A549 (cell line): ENCODE results near the gene ZNF768. TPM values are rescaled to one million over a fixed set of nuclear protein-coding genes. Genes with fewer than 3 reads are reported as not detected.

Experiments used
- CBX2 ChIP-seq: fragments of 200-600 bp; sonication (generic); IDR thresholded peaks from 2 replicates; pipeline ENCODE4 v1.6.1; 2016; ENCODE audit warnings: low read depth, mild to moderate bottlenecking, borderline replicate concordance
- CHD2 ChIP-seq: fragments of 150-350 bp; IDR thresholded peaks from 2 replicates; pipeline ENCODE4 v1.6.1; 2014; ENCODE audit warnings: low read length; ENCODE audit not compliant: partially characterized antibody
- CHD4 ChIP-seq: fragments of 200-600 bp; sonication (generic); IDR thresholded peaks from 2 replicates; pipeline ENCODE4 v1.6.1; 2016; ENCODE audit warnings: antibody characterized with exemption, mild to moderate bottlenecking, borderline replicate concordance
- EHMT2 ChIP-seq: fragments of 200-600 bp; sonication (generic); IDR thresholded peaks from 2 replicates; pipeline ENCODE4 v1.6.1; 2016; ENCODE audit warnings: antibody characterized with exemption, low read depth, mild to moderate bottlenecking, moderate library complexity
- GATA3 ChIP-seq: IDR thresholded peaks from 2 replicates; pipeline ENCODE4 v1.6.1; 2012; ENCODE audit warnings: borderline replicate concordance
- HDAC2 ChIP-seq: fragments of 200-600 bp; sonication (generic); IDR thresholded peaks from 2 replicates; pipeline ENCODE4 v1.6.1; 2016
- HOXB13 ChIP-seq: fragments of 250-450 bp; sonication (Bioruptor Pico); IDR thresholded peaks from 2 replicates; pipeline ENCODE4 v1.5.0; 2020; ENCODE audit warnings: low read depth, mild to moderate bottlenecking, moderate library complexity
- JUN ChIP-seq, 2 experiments: fragments of >200 bp; sonication (Bioruptor Twin); formaldehyde crosslinking; IDR thresholded peaks; 2 replicates in 1 of 2; 3 replicates in 1 of 2; pipeline ENCODE4 v1.6.1; 2016 to 2017
- KDM1A ChIP-seq: fragments of 200-600 bp; sonication (generic); IDR thresholded peaks from 2 replicates; pipeline ENCODE4 v1.6.1; 2016; ENCODE audit warnings: low read depth, mild to moderate bottlenecking
- KDM5A ChIP-seq: fragments of 200-600 bp; sonication (generic); IDR thresholded peaks from 2 replicates; pipeline ENCODE4 v1.6.1; 2016; ENCODE audit warnings: antibody characterized with exemption, mild to moderate bottlenecking
- MAFK ChIP-seq: fragments of 450-650 bp; IDR thresholded peaks from 2 replicates; pipeline ENCODE4 v1.6.1; 2014; ENCODE audit not compliant: partially characterized antibody
- MAZ ChIP-seq: fragments of 150-350 bp; IDR thresholded peaks from 2 replicates; pipeline ENCODE4 v1.6.1; 2014; ENCODE audit warnings: antibody characterized with exemption, low read depth, low read length, borderline replicate concordance
- MYC ChIP-seq: IDR thresholded peaks from 2 replicates; pipeline ENCODE4 v1.6.1; 2012; ENCODE audit warnings: mild to moderate bottlenecking, inconsistent platforms, low read length, improper control_type of control experiment, borderline replicate concordance
- NFE2L2 ChIP-seq: fragments of 150-350 bp; conservative IDR thresholded peaks from 2 replicates; pipeline ENCODE4 v1.6.1; 2014; ENCODE audit warnings: low read length
- NR3C1 ChIP-seq: fragments of >200 bp; sonication (Bioruptor Twin); formaldehyde crosslinking; IDR thresholded peaks from 3 replicates; pipeline ENCODE4 v1.6.1; 2017
- PHF8 ChIP-seq: fragments of 200-600 bp; sonication (generic); IDR thresholded peaks from 2 replicates; pipeline ENCODE4 v1.6.1; 2016; ENCODE audit warnings: low read depth, mild to moderate bottlenecking, antibody characterized with exemption, moderate library complexity, borderline replicate concordance
- POLR2AphosphoS2 ChIP-seq: conservative IDR thresholded peaks from 2 replicates; pipeline ENCODE4 v1.6.1; 2012; ENCODE audit warnings: low read length, improper control_type of control experiment, inconsistent platforms
- RARB ChIP-seq: fragments of 250-450 bp; sonication (Bioruptor Pico); IDR thresholded peaks from 2 replicates; pipeline ENCODE4 v1.8.0; 2021; ENCODE audit warnings: mild to moderate bottlenecking, moderate library complexity
- RFX5 ChIP-seq: fragments of 450-650 bp; IDR thresholded peaks from 2 replicates; pipeline ENCODE4 v1.7.1; 2014; ENCODE audit warnings: antibody characterized with exemption, mild to moderate bottlenecking, moderate library complexity
- SMC3 ChIP-seq: fragments of >200 bp; sonication (Bioruptor Twin); formaldehyde crosslinking; IDR thresholded peaks from 3 replicates; pipeline ENCODE4 v1.6.1; 2018; ENCODE audit warnings: inconsistent platforms
- TFCP2L1 ChIP-seq: fragments of 250-450 bp; sonication (Bioruptor Pico); IDR thresholded peaks from 2 replicates; pipeline ENCODE4 v1.5.0; 2021; ENCODE audit warnings: mild to moderate bottlenecking
- ZC3H11A ChIP-seq: fragments of 450-650 bp; IDR thresholded peaks from 2 replicates; pipeline ENCODE4 v1.6.1; 2014; ENCODE audit warnings: antibody characterized with exemption, mild to moderate bottlenecking
- ZFP36 ChIP-seq: fragments of 450-650 bp; IDR thresholded peaks from 2 replicates; pipeline ENCODE4 v1.6.1; 2014; ENCODE audit warnings: borderline replicate concordance; ENCODE audit not compliant: partially characterized antibody
- ZSCAN20 ChIP-seq: fragments of 250-450 bp; sonication (Bioruptor Pico); IDR thresholded peaks from 2 replicates; pipeline ENCODE4 v1.8.0; 2022; ENCODE audit warnings: mild to moderate bottlenecking, moderate library complexity
- polyA plus RNA-seq, 4 experiments: library from polyadenylated mRNA; depleted of rRNA in 3 of 4; stranded (reverse); fragments of >200 nt; fragmentation: RNase III in 1 of 4; extraction: RNeasy Plus Mini Kit Qiagen cat#74134 plus additional on column Dnase treatment in 1 of 4; gene quantifications; 2 replicates in 3 of 4; 3 replicates in 1 of 4; pipeline ENCODE4 v1.2.3, GENCODE V29; 2011 to 2017
- TF ChIP-seq, protein P1 (sequence below): fragments of 250-450 bp; sonication (Bioruptor Pico); IDR thresholded peaks from 2 replicates; pipeline ENCODE4 v1.5.0; 2021; ENCODE audit warnings: mild to moderate bottlenecking, moderate library complexity, borderline replicate concordance
- TF ChIP-seq, protein P2 (sequence below): fragments of 450-650 bp; IDR thresholded peaks from 2 replicates; pipeline ENCODE4 v1.6.1; 2014; ENCODE audit warnings: antibody characterized with exemption
- TF ChIP-seq, protein P3 (sequence below): fragments of 200-600 bp; sonication (generic); IDR thresholded peaks from 2 replicates; pipeline ENCODE4 v1.6.1; 2016; ENCODE audit warnings: antibody characterized with exemption, mild to moderate bottlenecking, moderate library complexity
- TF ChIP-seq, protein P4 (sequence below): IDR thresholded peaks from 2 replicates; pipeline ENCODE4 v1.6.1; 2012
- TF ChIP-seq, protein P5 (sequence below): fragments of 150-350 bp; IDR thresholded peaks from 2 replicates; pipeline ENCODE4 v1.6.1; 2014; ENCODE audit warnings: low read depth, mild to moderate bottlenecking, low read length
- TF ChIP-seq, protein P6 (sequence below): fragments of >200 bp; sonication (Bioruptor Twin); formaldehyde crosslinking; IDR thresholded peaks from 3 replicates; pipeline ENCODE4 v1.6.1; 2016
- TF ChIP-seq, protein P7 (sequence below): fragments of 250-450 bp; sonication (Bioruptor Pico); IDR thresholded peaks from 2 replicates; pipeline ENCODE4 v1.5.0; 2020; ENCODE audit warnings: low read depth, mild to moderate bottlenecking, moderate library complexity

Gene ZNF768
- polyA plus RNA-seq, 2 of the 4 experiments (the other 2 are of a cell fraction): 17.0 to 33.6 TPM

DNA sequence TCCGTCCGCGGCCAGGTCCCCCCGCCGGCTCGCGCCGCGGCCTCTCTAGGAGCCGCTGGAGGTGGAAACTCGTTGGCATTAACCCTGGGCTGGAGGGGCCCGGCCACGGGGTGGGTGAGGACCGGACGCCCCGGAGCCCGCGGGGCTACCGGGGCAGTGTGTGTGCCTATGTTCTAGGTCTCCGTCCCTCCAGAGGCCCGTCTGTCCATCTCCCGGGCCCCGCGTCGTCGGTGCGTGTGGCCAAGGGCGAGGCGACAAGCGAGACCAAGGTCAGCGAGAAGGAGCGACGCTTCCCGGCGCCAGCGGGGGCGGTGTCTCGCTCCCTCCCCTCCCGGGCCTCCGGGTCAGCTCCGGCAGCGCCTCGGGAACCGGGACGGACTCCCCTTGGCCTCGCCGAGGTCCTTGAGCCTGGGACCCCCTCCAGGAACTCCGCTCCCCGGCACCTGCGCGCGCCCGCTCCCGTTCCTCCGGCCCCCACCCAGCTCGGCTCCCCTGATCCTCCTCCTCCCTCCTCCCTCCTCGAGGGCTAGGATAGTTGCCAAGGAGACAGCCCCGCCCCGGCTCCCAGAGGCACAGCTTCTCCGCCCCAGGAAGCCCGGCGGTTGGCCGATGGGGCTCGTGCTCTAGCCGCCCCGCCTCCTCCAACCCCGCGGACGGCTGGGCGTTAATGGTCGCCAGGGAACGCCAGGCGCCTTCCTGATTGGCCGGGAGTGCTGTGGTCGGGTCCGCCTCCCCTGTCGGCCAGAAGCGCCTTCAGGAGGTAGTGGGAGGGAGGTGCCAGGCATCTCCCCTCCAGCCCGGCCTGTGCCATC lies 663 bp upstream of the ZNF768 start (continued):
- TF ChIP-seq RFX5 (no peak), ZC3H11A (no peak), KDM5A (no peak), POLR2AphosphoS2 (no peak), NFE2L2 (no peak), KDM1A (no peak), NR3C1 (no peak), ZFP36 (no peak), RARB (CRISPR knock-in tag) (no peak; the same call in 1 of the 2 replicates), JUN (IDR thresholded peaks at IDR 0.05) (peak; percentile 80; a peak in 3 of 5 replicates), CBX2 (no peak), SMC3 (no peak), HOXB13 (CRISPR knock-in tag) (no peak), MYC (no peak; the same call in 1 of the 2 replicates), PHF8 (peak; percentile 92), MAZ (peak; percentile 43; the same call in 1 of the 2 replicates), EHMT2 (no peak), GATA3 (peak; percentile 23; the same call in 1 of the 2 replicates), MAFK (no peak), TFCP2L1 (peak; percentile 55; the same call in 1 of the 2 replicates), CHD4 (no peak), CHD2 (no peak), ZSCAN20 (CRISPR knock-in tag) (no peak), HDAC2 (no peak)
- TF ChIP-seq, protein P1, sequence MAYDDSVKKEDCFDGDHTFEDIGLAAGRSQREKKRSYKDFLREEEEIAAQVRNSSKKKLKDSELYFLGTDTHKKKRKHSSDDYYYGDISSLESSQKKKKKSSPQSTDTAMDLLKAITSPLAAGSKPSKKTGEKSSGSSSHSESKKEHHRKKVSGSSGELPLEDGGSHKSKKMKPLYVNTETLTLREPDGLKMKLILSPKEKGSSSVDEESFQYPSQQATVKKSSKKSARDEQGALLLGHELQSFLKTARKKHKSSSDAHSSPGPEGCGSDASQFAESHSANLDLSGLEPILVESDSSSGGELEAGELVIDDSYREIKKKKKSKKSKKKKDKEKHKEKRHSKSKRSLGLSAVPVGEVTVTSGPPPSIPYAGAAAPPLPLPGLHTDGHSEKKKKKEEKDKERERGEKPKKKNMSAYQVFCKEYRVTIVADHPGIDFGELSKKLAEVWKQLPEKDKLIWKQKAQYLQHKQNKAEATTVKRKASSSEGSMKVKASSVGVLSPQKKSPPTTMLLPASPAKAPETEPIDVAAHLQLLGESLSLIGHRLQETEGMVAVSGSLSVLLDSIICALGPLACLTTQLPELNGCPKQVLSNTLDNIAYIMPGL (CRISPR knock-in tag): 0 out of 2 replicates have a peak, but pooled peaks have one; percentile 48
- TF ChIP-seq, protein P2, sequence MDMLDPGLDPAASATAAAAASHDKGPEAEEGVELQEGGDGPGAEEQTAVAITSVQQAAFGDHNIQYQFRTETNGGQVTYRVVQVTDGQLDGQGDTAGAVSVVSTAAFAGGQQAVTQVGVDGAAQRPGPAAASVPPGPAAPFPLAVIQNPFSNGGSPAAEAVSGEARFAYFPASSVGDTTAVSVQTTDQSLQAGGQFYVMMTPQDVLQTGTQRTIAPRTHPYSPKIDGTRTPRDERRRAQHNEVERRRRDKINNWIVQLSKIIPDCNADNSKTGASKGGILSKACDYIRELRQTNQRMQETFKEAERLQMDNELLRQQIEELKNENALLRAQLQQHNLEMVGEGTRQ: peak; percentile 56
- TF ChIP-seq, protein P3, sequence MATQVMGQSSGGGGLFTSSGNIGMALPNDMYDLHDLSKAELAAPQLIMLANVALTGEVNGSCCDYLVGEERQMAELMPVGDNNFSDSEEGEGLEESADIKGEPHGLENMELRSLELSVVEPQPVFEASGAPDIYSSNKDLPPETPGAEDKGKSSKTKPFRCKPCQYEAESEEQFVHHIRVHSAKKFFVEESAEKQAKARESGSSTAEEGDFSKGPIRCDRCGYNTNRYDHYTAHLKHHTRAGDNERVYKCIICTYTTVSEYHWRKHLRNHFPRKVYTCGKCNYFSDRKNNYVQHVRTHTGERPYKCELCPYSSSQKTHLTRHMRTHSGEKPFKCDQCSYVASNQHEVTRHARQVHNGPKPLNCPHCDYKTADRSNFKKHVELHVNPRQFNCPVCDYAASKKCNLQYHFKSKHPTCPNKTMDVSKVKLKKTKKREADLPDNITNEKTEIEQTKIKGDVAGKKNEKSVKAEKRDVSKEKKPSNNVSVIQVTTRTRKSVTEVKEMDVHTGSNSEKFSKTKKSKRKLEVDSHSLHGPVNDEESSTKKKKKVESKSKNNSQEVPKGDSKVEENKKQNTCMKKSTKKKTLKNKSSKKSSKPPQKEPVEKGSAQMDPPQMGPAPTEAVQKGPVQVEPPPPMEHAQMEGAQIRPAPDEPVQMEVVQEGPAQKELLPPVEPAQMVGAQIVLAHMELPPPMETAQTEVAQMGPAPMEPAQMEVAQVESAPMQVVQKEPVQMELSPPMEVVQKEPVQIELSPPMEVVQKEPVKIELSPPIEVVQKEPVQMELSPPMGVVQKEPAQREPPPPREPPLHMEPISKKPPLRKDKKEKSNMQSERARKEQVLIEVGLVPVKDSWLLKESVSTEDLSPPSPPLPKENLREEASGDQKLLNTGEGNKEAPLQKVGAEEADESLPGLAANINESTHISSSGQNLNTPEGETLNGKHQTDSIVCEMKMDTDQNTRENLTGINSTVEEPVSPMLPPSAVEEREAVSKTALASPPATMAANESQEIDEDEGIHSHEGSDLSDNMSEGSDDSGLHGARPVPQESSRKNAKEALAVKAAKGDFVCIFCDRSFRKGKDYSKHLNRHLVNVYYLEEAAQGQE: no peak
- TF ChIP-seq, protein P4, sequence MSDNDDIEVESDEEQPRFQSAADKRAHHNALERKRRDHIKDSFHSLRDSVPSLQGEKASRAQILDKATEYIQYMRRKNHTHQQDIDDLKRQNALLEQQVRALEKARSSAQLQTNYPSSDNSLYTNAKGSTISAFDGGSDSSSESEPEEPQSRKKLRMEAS: peak; percentile 17; the same call in 1 of the 2 replicates
- TF ChIP-seq, protein P5, sequence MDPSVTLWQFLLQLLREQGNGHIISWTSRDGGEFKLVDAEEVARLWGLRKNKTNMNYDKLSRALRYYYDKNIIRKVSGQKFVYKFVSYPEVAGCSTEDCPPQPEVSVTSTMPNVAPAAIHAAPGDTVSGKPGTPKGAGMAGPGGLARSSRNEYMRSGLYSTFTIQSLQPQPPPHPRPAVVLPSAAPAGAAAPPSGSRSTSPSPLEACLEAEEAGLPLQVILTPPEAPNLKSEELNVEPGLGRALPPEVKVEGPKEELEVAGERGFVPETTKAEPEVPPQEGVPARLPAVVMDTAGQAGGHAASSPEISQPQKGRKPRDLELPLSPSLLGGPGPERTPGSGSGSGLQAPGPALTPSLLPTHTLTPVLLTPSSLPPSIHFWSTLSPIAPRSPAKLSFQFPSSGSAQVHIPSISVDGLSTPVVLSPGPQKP: no peak
- TF ChIP-seq, protein P6, sequence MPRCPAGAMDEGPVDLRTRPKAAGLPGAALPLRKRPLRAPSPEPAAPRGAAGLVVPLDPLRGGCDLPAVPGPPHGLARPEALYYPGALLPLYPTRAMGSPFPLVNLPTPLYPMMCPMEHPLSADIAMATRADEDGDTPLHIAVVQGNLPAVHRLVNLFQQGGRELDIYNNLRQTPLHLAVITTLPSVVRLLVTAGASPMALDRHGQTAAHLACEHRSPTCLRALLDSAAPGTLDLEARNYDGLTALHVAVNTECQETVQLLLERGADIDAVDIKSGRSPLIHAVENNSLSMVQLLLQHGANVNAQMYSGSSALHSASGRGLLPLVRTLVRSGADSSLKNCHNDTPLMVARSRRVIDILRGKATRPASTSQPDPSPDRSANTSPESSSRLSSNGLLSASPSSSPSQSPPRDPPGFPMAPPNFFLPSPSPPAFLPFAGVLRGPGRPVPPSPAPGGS: no peak
- TF ChIP-seq, protein P7, sequence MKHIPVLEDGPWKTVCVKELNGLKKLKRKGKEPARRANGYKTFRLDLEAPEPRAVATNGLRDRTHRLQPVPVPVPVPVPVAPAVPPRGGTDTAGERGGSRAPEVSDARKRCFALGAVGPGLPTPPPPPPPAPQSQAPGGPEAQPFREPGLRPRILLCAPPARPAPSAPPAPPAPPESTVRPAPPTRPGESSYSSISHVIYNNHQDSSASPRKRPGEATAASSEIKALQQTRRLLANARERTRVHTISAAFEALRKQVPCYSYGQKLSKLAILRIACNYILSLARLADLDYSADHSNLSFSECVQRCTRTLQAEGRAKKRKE (CRISPR knock-in tag): no peak
